DOHH2 (cell line): ENCODE data around the gene ZNF653.

Experiments used
- H3F3A ChIP-seq: fragments of 200-600 bp; sonication (generic), shearing (Covaris generic); 2 replicates; pipeline ENCODE4 v1.6.0; 2016; ENCODE audit warnings: antibody characterized with exemption, mild to moderate bottlenecking; ENCODE audit not compliant: control insufficient read depth, insufficient read depth
- H3K27ac ChIP-seq: fragments of 200-600 bp; sonication (generic); 2 replicates; pipeline ENCODE4 v1.5.1; 2014; ENCODE audit warnings: low read depth, mild to moderate bottlenecking, low read length, moderate library complexity
- H3K27me3 ChIP-seq: fragments of 200-600 bp; sonication (generic); 2 replicates; pipeline ENCODE4 v1.6.1; 2014; ENCODE audit warnings: mild to moderate bottlenecking, low read length, mixed read lengths; ENCODE audit not compliant: control insufficient read depth
- H3K36me3 ChIP-seq: fragments of 200-600 bp; sonication (generic); 2 replicates; pipeline ENCODE4 v1.6.1; 2014; ENCODE audit warnings: mild to moderate bottlenecking, low read length, moderate library complexity, mixed read lengths; ENCODE audit not compliant: control insufficient read depth
- H3K4me1 ChIP-seq: fragments of 200-600 bp; sonication (generic); 2 replicates; pipeline ENCODE4 v1.6.1; 2014; ENCODE audit warnings: mild to moderate bottlenecking, low read length, mixed read lengths; ENCODE audit not compliant: control insufficient read depth
- H3K4me2 ChIP-seq: fragments of 200-600 bp; sonication (generic); 2 replicates; pipeline ENCODE4 v1.6.0; 2014; ENCODE audit warnings: mild to moderate bottlenecking, low read length, moderate library complexity
- H3K4me3 ChIP-seq: fragments of 200-600 bp; sonication (generic); 2 replicates; pipeline ENCODE4 v1.5.1; 2014; ENCODE audit warnings: mild to moderate bottlenecking, low read length, mixed read lengths
- H3K79me2 ChIP-seq: fragments of 200-600 bp; sonication (generic); 2 replicates; pipeline ENCODE4 v1.6.1; 2014; ENCODE audit warnings: mild to moderate bottlenecking, low read length, mixed read lengths; ENCODE audit not compliant: control insufficient read depth
- H3K9me2 ChIP-seq: fragments of 200-600 bp; sonication (generic); replicated peaks from 2 replicates; pipeline ENCODE4 v1.6.1; 2014; ENCODE audit warnings: mild to moderate bottlenecking, low read length, mixed read lengths; ENCODE audit not compliant: control insufficient read depth
- H3K9me3 ChIP-seq: fragments of 200-600 bp; sonication (generic); 2 replicates; pipeline ENCODE4 v1.6.1; 2014; ENCODE audit warnings: antibody characterized with exemption, low read length, mixed read lengths; ENCODE audit not compliant: control insufficient read depth, insufficient read depth
- H4K20me1 ChIP-seq: fragments of 200-600 bp; sonication (generic); 2 replicates; pipeline ENCODE4 v1.6.0; 2014; ENCODE audit warnings: low read depth, mild to moderate bottlenecking, antibody characterized with exemption, low read length, moderate library complexity; ENCODE audit not compliant: control insufficient read depth, insufficient read depth
- EZH2phosphoT487 ChIP-seq: fragments of 200-600 bp; sonication (generic); IDR thresholded peaks from 2 replicates; pipeline ENCODE4 v1.6.1; 2017; ENCODE audit warnings: borderline replicate concordance, mild to moderate bottlenecking, antibody characterized with exemption, low read length, moderate library complexity, mixed read lengths
- TF ChIP-seq, protein P1 (sequence below): fragments of 200-600 bp; sonication (generic); IDR thresholded peaks from one replicate; pipeline ENCODE4 v1.5.1; 2014; ENCODE audit warnings: antibody characterized with exemption, mild to moderate bottlenecking, low read depth, low read length; ENCODE audit not compliant: poor library complexity, severe bottlenecking

The ZNF653 gene

GRCh38 chr19:11535792-11536595 lies 30.4 kb upstream of the ZNF653 start:
- Histone ChIP-seq H3K27me3 (peaks cover 17% of the 10 kb centered on the region), H3K9me3 (no peaks in the 10 kb centered on the region), H3K79me2 (no peaks in the 10 kb centered on the region), H3F3A (peaks cover 14% of the 10 kb centered on the region), H3K4me1 (peaks cover 27% of the 10 kb centered on the region), H3K4me3 (peak overlapping the region; percentile 77), H3K4me2 (peak overlapping the region; percentile 71), H4K20me1 (no peaks in the 10 kb centered on the region), H3K27ac (peak overlapping the region; percentile 20), H3K9me2 (no peaks in the 10 kb centered on the region), H3K36me3 (no peaks in the 10 kb centered on the region)
- TF ChIP-seq EZH2phosphoT487 = no peak
- TF ChIP-seq, protein P1, sequence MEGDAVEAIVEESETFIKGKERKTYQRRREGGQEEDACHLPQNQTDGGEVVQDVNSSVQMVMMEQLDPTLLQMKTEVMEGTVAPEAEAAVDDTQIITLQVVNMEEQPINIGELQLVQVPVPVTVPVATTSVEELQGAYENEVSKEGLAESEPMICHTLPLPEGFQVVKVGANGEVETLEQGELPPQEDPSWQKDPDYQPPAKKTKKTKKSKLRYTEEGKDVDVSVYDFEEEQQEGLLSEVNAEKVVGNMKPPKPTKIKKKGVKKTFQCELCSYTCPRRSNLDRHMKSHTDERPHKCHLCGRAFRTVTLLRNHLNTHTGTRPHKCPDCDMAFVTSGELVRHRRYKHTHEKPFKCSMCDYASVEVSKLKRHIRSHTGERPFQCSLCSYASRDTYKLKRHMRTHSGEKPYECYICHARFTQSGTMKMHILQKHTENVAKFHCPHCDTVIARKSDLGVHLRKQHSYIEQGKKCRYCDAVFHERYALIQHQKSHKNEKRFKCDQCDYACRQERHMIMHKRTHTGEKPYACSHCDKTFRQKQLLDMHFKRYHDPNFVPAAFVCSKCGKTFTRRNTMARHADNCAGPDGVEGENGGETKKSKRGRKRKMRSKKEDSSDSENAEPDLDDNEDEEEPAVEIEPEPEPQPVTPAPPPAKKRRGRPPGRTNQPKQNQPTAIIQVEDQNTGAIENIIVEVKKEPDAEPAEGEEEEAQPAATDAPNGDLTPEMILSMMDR = peak; percentile 86

- Histone ChIP-seq H3K9me3 (no peaks in the 10 kb centered on the region), H4K20me1 (no peaks in the 10 kb centered on the region), H3K4me1 (peaks cover 27% of the 10 kb centered on the region), H3K36me3 (no peaks in the 10 kb centered on the region), H3K27ac (peak overlapping the region; percentile 20), H3K4me3 (peak overlapping the region; percentile 77), H3K9me2 (no peaks in the 10 kb centered on the region), H3K27me3 (peaks cover 11% of the 10 kb centered on the region), H3K4me2 (peak overlapping the region; percentile 71), H3K79me2 (no peaks in the 10 kb centered on the region), H3F3A (peaks cover 14% of the 10 kb centered on the region)
- TF ChIP-seq EZH2phosphoT487 = no peak
- TF ChIP-seq, protein P1 = no peak
These were observed 29.3 kb upstream of the ZNF653 start for GRCh38 chr19:11534948-11535347.

- H3K36me3 ChIP-seq = no peaks in the 10 kb centered on the region
- peak overlapping the region; percentile 77 for H3K4me3 ChIP-seq
- H3F3A ChIP-seq = peaks cover 14% of the 10 kb centered on the region
- no peaks in the 10 kb centered on the region for H3K9me2 ChIP-seq
- H3K4me2 ChIP-seq = peak overlapping the region; percentile 71
- no peaks in the 10 kb centered on the region for H3K79me2 ChIP-seq
- H4K20me1 ChIP-seq = no peaks in the 10 kb centered on the region
- peak overlapping the region; percentile 20; the same call in 1 of the 2 replicates for H3K27ac ChIP-seq
- no peaks in the 10 kb centered on the region for H3K9me3 ChIP-seq
- H3K27me3 ChIP-seq = peaks cover 9% of the 10 kb centered on the region
- peaks cover 27% of the 10 kb centered on the region for H3K4me1 ChIP-seq
- no peak for TF ChIP-seq EZH2phosphoT487
- TF ChIP-seq, protein P1 = no peak
These were observed 28.9 kb upstream of the ZNF653 start for GRCh38 chr19:11534538-11534937.
